Loucy (cell line): ENCODE measurements around the gene RARRES1.

Experiments used
- CTCF ChIP-seq: fragments of 200-600 bp; sonication (generic); conservative IDR thresholded peaks from 2 replicates; pipeline ENCODE4 v1.5.1; 2014; ENCODE audit warnings: mild to moderate bottlenecking, antibody characterized with exemption, low read length
- EZH2phosphoT487 ChIP-seq: fragments of 200-600 bp; IDR thresholded peaks from 2 replicates; pipeline ENCODE4 v1.6.1; 2018; ENCODE audit warnings: antibody characterized with exemption, mild to moderate bottlenecking, moderate library complexity, borderline replicate concordance

GRCh38 chr3:158712443-158712842 lies 19.8 kb downstream of the RARRES1 start:
- TF ChIP-seq CTCF (no peak), EZH2phosphoT487 (no peak)
